Activated CD4-positive, alpha-beta T cell treated with anti-CD3 and anti-CD28 coated beads for 1 hour (primary cell): ENCODE data around the gene CHAC1.

Experiments used
- DNase-seq: peaks from one replicate; pipeline ENCODE4 v3.0.0-alpha.2; 2020

Gene CHAC1

DNA sequence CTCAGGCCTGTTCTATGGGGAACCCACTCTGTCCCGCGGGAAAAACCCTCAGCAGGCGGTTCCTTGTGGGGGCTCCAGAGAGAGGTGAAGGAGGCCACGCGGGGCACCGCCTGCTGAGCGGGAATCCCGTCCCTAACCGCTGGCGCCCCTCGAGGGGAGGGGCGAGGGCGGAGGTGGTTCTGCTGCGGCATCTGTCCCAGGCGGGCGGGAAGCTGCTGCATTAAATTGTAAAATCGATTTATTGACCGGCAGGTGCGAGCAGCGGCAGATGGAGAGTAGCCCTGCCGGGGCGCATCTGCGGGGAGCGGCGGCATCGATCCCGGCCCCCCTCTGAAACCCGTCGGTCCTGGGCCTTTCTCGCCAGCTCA is 27.8 kb upstream of the CHAC1 start:
- DNase-seq = no peak

DNA sequence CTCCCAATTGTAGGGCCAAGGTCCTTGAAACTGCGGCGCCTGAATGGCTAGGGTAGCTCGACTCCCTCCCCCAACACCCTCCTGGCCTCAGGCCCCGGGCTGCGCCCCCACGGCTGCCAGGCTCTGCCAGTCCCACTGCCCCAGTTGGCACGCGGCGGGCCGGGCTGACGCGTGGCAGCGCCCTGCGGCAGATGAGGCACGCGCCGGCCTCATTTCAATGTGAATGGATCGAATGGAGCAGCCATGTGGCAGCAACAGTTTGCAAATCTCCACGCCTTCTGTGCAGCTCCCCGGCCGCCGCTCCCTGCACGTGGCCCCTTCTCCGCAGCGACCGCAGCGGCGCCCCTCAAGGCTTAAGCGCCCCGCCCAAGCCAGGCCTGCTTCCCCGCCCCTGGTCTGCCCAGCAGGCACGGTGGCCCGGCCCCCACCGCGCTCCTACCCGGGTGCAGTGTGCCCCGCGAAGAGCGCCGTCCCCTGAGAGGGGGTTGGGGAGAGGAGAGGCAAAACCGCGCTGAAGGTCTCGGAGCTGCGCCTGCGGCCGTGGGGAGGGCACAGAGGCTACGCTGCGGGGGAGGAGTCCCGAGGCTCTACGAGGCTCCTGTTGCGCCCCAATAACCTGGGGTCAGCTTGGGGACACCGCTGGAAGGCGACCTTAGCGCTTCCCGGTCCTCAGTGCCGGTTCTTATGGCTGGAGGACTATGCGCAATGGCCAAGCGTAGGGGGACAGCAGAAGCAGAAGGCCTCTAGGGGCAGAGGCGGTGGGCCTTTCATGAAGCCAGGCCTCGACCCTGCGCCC is 27.2 kb upstream of the CHAC1 start:
- no peak for DNase-seq

DNA sequence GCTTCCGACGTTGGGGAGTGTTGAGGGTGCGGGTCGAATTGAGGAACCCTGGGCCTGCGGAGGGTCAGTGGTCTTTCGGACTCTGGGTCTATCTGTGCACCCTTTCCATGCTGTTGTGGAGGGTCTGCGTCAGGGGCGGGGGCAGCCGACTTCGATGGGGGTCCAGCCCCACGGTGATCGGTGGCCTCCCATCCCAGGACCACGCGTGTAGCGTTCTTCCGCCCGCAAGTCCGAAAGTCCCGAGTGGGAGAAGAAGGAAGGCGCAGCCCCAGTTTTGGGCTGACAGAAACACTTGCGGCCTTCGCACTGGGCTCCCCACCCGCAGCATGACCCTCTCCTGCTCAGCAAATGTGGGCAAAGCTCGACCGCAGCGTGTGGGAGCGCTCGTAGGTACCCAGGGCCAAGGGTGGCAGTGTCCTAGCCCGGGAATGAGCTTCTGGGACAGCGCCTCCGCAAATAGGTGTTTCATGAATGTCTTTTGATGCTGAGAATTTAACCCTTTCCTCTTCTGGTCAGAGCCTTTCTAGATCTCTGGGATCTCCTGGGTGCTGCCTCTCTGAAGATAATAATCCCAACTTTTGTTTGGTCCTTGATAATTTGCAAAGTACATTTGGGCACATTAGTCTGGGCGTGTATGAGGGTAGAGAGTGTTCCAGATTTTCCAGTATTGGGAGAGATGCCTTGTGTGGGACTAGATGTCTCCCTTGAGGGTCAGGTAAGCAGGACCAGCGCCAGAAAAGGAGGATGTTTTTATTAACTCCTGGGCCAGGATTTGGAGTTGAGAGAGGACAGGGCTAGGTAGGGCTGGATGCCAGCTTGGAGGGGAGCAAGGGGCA is 26.4 kb upstream of the CHAC1 start:
- DNase-seq = no peak

DNA sequence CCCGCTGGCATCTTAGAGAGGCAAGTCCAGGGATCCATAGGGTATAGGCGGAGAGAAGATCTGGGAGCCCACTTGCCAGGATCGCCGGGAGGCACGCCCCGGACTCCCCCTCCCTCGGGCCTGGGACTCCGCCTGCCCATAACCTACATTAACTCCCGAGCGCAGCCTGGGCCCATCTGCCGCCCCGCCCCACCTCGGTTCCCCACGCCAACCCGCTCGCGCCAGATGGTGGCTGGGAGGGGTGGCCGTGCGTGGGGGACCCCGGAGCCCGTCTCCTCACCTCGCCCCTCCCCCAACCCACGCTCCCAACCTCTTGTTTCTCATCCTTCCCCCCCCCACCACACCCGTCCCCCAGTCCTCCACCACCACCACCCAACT is 25.8 kb upstream of the CHAC1 start:
- no peak for DNase-seq

DNA sequence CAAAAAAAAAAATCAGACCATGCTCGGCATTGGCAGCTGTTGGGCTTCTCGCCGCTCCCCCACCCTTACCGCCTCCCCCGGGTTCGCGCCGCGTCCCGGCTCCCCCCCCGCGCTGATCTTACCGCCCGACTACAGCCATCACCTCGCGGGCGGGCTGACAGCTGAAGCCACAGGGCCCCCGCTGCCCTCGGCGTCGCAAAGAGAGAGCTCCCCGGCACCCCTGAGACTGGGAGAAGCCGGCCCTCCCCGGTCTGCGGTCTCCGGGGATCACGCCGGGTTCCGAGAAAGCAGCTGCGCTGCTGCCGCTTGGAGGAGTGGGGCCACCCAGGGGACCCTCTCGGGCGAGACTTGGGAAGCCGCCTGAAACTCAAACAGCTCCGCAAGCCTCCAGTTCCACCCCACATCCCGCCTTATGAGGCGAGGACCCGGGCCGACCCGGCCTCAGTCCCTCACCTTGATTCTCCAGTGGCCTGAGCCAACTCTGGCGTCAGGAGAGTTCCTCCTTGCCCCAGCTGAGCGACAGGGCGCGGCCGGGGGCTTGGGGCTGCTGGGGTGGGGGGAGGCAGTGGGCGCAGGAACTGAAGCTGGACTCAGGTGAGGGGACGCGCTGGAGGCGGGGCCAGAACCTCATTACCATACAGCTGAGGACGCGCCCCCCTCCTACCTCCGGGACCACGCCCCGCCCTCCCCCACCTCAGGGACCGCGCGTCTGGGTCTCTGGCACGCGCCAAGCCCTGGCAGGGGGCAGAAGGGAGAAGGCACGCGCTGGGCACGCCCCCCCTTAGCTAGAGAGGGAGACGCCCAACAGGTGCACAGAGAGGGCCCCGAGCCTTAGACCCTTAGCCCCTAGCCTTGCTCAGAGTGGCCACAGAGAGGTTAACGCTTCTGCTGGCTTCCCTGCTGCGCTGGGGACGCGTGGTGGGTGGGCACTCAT is 25.1 kb upstream of the CHAC1 start:
- no peak for DNase-seq

DNA sequence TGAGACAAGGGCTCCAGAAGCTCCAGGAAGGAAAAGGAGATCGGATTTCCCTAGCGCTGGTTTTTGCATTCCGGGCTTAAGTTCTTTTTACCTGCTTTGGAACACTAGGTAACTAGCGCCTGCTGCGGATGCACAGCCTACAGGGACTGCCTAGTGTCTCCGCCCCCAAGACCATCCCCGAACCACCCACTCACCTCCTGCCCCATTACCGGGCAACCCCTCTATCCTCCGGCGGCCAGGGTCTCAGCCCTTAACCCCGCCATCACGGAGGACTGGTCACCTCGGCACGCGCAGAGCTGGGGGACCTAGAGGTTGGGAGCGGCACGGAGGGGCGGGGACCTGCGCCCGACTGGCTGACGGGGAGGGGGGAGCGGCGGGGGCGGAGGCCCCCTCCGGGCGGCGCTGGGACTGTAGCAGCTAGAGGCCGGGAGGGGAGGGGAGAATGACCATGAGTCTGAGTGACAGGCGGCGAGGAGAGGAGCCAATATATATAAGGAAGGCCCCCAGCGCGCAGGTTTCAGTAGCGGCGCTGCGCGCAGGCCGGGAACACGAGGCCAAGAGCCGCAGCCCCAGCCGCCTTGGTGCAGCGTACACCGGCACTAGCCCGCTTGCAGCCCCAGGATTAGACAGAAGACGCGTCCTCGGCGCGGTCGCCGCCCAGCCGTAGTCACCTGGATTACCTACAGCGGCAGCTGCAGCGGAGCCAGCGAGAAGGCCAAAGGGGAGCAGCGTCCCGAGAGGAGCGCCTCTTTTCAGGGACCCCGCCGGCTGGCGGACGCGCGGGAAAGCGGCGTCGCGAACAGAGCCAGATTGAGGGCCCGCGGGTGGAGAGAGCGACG is 24.2 kb upstream of the CHAC1 start, which contains the start of gene DLL4:
Gene DLL4, plus strand, starts transcription at position 520 of the 839 bp plus-strand sequence. CDS start 329 bp downstream, outside the sequence.
- no peak for DNase-seq

DNA sequence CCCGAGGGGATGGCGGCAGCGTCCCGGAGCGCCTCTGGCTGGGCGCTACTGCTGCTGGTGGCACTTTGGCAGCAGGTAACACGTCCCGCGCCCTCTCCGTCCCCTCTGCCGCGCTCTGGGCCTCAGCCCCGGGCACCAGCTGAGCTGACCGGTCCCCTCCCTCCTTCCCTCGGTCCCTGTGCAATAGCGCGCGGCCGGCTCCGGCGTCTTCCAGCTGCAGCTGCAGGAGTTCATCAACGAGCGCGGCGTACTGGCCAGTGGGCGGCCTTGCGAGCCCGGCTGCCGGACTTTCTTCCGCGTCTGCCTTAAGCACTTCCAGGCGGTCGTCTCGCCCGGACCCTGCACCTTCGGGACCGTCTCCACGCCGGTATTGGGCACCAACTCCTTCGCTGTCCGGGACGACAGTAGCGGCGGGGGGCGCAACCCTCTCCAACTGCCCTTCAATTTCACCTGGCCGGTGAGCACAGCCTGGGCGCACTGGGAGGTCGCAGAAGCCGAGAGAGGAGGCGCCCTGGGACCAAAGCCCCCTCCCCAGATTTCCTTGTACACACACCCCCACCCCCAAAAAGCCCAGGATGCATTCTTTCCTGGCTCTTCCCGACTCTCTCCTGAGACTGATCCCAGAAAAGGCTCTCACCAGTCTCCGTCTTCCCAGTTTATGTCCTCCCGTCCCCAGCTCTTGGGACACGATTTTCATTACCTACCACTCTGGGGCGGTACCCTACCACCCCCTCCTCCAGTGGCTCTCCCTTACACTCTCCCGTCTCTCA is 23.4 kb upstream of the CHAC1 start:
- no peak for DNase-seq

DNA sequence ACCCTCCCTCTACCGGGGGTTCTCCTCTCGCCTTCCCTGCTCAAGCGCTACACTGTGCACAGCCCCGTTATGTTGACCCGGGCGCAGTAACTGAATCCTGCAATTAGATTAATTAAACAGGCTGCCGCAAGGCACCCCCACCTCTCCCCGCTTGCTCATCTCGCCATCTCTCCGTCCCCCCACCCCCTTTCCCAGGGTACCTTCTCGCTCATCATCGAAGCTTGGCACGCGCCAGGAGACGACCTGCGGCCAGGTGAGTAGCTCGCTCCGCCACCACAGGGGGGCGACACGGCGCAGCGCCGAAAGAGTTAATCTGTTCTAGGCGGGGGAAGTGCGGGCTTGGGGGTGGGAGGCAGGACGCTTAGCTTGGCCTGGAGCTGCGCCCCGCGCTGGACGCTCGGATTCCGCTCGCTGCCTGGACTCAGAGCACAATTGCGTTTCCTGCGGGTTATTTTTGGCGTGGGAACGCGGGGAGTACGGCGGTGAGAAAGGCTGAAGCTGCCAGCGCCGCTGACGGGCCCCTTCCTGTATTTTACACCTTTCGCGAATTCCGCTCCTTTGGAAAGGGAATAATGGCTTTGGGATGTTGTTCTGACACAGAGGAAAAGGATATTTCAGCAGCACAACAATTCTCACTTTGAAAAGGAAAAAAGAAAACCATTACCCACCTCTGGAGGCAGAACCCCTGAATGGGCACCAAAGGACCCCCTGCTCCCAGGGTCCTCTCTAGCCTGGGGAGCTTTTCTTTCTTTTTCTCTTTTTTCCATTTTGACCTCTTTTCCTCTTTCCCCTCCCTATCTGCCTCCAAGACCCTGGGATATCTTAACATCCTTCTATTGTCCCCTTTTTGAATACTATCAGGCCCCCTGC is 22.6 kb upstream of the CHAC1 start:
- DNase-seq = no peak

DNA sequence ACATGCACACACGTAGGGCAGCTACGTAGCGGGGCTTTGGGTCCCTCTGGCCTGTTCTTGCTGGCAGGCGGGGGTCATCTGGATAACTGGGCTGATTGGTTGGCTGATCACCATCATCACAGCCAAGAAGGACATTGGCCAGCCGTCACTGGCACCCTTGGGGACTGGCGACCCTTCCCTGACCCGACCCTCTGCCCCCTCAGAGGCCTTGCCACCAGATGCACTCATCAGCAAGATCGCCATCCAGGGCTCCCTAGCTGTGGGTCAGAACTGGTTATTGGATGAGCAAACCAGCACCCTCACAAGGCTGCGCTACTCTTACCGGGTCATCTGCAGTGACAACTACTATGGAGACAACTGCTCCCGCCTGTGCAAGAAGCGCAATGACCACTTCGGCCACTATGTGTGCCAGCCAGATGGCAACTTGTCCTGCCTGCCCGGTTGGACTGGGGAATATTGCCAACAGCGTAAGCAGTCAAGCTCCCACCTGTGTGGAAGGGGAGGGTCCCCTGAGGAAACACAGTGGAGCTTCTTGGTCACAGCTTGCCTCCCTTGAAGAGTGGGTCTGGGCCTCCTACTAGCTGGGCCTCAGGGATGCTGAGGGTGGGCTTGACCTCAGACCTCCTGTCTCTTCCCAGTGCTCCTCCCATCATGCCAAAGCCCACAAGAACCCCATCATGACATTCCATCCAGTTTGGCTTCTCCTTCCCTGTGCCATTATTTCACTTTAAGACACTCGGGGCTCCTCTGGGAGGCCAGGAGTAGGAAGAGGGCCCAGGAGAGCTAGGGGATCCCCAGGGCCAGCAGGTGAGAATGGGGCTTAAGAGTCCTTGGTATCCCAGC is 21.8 kb upstream of the CHAC1 start:
- DNase-seq = no peak

DNA sequence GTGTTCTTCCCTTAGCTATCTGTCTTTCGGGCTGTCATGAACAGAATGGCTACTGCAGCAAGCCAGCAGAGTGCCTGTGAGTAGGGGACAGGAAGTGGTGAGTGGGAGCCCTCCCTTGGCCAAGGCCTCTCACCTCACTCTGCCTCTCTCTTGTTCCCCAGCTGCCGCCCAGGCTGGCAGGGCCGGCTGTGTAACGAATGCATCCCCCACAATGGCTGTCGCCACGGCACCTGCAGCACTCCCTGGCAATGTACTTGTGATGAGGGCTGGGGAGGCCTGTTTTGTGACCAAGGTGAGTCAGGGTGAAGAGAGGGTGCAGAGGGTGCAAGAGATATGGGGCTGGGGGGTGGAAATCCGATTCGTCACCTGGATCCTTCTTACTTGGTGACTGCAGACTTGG is 21.1 kb upstream of the CHAC1 start:
- DNase-seq = no peak

DNA sequence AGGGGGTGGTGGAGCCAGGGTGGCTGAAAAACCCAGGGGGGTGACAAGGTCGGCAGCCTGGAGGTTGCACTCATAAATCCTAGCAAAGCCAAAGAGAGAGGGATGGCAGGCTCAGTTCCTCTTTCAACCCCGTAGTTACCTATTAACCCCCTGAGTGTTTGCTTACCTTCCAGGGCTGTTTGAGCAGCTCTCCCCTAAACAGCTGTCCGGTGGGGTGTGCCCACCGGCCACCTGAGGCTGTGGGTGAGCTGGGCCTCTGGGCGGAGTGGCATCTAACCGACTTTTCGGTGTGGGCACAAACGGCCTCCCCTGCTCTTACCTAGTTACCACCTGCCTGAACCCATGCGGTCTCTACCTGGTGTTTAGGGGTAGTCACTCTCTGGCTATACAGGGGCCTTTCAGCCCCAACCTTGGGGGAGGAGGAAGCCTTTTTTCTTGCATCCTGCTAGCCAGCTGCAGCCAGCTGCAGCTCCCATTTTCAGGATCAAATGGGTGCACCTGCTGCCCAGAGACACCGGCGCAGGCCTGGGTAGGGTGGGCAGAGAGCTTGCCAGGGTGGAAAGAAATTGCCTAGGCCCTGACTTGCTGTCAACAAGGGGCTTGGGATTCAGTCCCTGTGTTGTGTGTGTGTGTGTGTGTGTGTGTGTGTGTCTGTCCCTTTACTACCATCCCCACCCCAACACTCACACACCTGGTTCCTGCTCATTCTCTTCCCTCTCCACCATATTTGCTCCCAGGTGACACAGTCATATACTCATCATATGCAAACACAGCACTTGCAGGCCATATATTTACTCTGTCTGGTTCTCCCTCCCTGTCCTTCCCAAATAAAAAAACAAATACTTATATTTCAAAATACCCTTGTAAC is 20.4 kb upstream of the CHAC1 start:
- no peak for DNase-seq

DNA sequence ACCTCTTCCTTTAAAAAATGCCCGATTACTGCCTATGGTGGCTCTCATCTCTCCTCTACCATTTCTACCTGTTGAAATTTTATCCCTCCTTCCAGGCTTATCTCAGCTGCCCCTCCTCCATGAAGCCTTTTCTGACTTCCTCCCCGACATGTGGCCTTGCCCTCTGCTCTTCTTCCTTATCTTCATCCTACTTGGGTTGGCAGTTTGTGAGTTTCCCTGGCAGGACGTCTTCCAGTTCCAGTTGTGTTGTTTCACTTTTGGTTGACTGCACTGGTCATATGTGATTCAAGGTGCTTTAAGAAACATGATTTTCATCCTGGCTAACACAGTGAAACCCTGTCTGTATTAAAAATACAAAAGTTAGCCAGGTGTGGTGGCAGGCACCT is 19.8 kb upstream of the CHAC1 start:
- no peak for DNase-seq

DNA sequence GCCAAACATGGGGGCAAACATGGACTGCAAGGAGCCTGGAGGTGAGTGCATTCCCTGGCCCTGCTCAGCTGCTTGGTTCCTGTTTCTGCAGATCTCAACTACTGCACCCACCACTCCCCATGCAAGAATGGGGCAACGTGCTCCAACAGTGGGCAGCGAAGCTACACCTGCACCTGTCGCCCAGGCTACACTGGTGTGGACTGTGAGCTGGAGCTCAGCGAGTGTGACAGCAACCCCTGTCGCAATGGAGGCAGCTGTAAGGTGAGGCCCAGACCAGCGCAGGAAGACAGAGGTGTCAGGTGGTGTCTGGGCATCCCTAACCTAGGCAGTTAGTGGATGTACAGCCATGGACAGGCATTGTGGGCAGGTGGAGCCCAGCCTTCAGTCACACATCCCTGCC is 18.8 kb upstream of the CHAC1 start:
- no peak for DNase-seq

DNA sequence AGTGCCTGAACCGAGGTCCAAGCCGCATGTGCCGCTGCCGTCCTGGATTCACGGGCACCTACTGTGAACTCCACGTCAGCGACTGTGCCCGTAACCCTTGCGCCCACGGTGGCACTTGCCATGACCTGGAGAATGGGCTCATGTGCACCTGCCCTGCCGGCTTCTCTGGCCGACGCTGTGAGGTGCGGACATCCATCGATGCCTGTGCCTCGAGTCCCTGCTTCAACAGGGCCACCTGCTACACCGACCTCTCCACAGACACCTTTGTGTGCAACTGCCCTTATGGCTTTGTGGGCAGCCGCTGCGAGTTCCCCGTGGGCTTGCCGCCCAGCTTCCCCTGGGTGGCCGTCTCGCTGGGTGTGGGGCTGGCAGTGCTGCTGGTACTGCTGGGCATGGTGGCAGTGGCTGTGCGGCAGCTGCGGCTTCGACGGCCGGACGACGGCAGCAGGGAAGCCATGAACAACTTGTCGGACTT is 17.0 kb upstream of the CHAC1 start:
- no peak for DNase-seq

DNA sequence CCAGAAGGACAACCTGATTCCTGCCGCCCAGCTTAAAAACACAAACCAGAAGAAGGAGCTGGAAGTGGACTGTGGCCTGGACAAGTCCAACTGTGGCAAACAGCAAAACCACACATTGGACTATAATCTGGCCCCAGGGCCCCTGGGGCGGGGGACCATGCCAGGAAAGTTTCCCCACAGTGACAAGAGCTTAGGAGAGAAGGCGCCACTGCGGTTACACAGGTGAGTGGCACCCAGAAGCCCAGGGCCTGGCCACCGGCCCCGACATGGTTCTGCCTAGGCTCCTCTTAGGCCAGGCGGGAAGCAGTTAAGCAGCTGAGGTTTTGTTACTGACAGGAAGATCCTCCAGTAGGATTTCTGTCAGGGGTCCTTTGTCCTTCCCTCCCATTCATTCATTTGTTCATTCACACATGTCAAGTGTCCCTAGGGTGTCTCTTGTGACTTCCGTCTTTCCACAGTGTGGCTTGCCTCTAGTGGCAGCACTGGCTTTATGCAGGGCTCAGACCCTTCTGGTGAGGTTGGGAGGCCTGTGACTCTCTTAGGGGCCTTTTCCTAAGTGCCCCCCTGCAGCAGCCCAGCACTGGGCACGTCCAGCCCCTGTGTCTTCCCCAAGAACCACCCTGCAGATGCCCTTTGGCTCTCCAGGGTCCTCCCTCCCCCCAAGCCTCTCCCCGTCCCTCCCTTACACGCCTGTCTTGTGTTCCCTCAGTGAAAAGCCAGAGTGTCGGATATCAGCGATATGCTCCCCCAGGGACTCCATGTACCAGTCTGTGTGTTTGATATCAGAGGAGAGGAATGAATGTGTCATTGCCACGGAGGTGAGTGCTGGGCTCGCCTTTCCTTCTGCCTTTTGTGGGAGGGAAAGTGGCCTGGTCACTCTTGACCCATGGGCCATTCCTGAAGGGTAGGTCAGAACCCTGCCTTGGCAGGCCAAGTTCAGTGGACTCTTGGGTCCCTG is 16.3 kb upstream of the CHAC1 start:
- DNase-seq = no peak

DNA sequence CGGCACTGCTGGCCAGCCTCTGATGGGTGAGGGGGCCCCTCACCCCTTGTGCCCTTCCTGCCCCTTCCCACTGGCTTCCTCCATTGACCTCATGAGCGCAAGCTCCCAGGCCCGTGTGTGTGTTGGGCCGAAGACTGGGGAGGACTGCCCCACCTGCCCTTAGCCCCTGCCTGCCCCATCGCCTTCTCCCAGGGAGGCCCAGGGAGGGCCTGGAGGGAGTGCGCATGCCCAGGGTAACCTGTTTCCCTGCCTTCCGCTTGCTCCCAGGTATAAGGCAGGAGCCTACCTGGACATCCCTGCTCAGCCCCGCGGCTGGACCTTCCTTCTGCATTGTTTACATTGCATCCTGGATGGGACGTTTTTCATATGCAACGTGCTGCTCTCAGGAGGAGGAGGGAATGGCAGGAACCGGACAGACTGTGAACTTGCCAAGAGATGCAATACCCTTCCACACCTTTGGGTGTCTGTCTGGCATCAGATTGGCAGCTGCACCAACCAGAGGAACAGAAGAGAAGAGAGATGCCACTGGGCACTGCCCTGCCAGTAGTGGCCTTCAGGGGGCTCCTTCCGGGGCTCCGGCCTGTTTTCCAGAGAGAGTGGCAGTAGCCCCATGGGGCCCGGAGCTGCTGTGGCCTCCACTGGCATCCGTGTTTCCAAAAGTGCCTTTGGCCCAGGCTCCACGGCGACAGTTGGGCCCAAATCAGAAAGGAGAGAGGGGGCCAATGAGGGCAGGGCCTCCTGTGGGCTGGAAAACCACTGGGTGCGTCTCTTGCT is 15.3 kb upstream of the CHAC1 start:
- no peak for DNase-seq
